K562 (cell line): ENCODE data around the gene ZNF689. TPM values are rescaled to one million over a fixed set of nuclear protein-coding genes. Genes with fewer than 3 reads are reported as not detected.

ENCODE experiments used
- ARID1B ChIP-seq: fragments of 450-650 bp; IDR thresholded peaks from 2 replicates; pipeline ENCODE4 v1.6.1; 2016; ENCODE audit warnings: antibody characterized with exemption, mild to moderate bottlenecking, inconsistent platforms
- CHD1 ChIP-seq: fragments of 200-600 bp; sonication (generic); IDR thresholded peaks from one replicate; pipeline ENCODE4 v1.6.1; 2012; ENCODE audit warnings: mild to moderate bottlenecking, moderate library complexity, low read length, inconsistent platforms
- DLX4 ChIP-seq: fragments of 250-450 bp; sonication (Bioruptor Pico); IDR thresholded peaks from 2 replicates; pipeline ENCODE4 v1.6.1; 2021; ENCODE audit warnings: mild to moderate bottlenecking
- EHMT2 ChIP-seq: fragments of 450-650 bp; IDR thresholded peaks from 2 replicates; pipeline ENCODE4 v1.6.1; 2018; ENCODE audit warnings: antibody characterized with exemption
- ERF ChIP-seq: fragments of 450-650 bp; formaldehyde crosslinking; IDR thresholded peaks from 2 replicates; pipeline ENCODE4 v1.4.0; 2020; ENCODE audit warnings: mild to moderate bottlenecking, mixed read lengths
- FOXM1 ChIP-seq, 2 experiments: fragments of 450-650 bp in 1 of 2; sonication (generic) in 1 of 2; formaldehyde crosslinking in 1 of 2; IDR thresholded peaks; 2 replicates each; pipeline versions ENCODE4 v1.6.1 to v1.9.0; 2017 to 2022; ENCODE audit warnings: low read depth in 2 of 2, mild to moderate bottlenecking in 2 of 2, missing genetic modification reagents in 1 of 2, moderate library complexity in 1 of 2
- PHF20 ChIP-seq: fragments of 450-650 bp; IDR thresholded peaks from 2 replicates; pipeline ENCODE4 v1.6.1; 2018; ENCODE audit not compliant: partially characterized antibody
- PHF8 ChIP-seq: fragments of 200-600 bp; sonication (generic); IDR thresholded peaks from 2 replicates; pipeline ENCODE4 v1.6.1; 2012; ENCODE audit warnings: mixed run types, mild to moderate bottlenecking, inconsistent platforms, low read length, moderate library complexity, borderline replicate concordance
- PURB ChIP-seq: sonication (generic); formaldehyde crosslinking; IDR thresholded peaks from 2 replicates; pipeline ENCODE4 v1.9.0; 2021; ENCODE audit warnings: low read depth, mild to moderate bottlenecking, missing genetic modification reagents
- RAD21 ChIP-seq, 2 experiments: fragments of 250-450 bp in 1 of 2; fragments of 450-650 bp in 1 of 2; sonication (Bioruptor Pico) in 1 of 2; formaldehyde crosslinking in 1 of 2; IDR thresholded peaks in 1 of 2; conservative IDR thresholded peaks in 1 of 2; 2 replicates each; pipeline versions ENCODE4 v1.4.0 to v1.8.0; 2020 to 2022; ENCODE audit warnings: mild to moderate bottlenecking in 2 of 2, moderate library complexity in 1 of 2
- RBM15 ChIP-seq: fragments of 200-400 bp; formaldehyde crosslinking; IDR thresholded peaks from 2 replicates; pipeline ENCODE4 v1.6.1; 2018; ENCODE audit warnings: mild to moderate bottlenecking, low read length, moderate library complexity; ENCODE audit not compliant: insufficient read depth
- RFX7 ChIP-seq: fragments of 250-450 bp; sonication (Bioruptor Pico); IDR thresholded peaks from 2 replicates; pipeline ENCODE4 v1.5.1; 2021; ENCODE audit warnings: mild to moderate bottlenecking
- TCF7L2 ChIP-seq: fragments of 150-350 bp; IDR thresholded peaks from 2 replicates; pipeline ENCODE4 v1.6.1; 2016; ENCODE audit warnings: low read depth, mild to moderate bottlenecking, low read length, moderate library complexity
- TFE3 ChIP-seq: fragments of 450-650 bp; formaldehyde crosslinking; IDR thresholded peaks from 2 replicates; pipeline ENCODE4 v1.4.0; 2020; ENCODE audit warnings: mild to moderate bottlenecking, mixed read lengths
- ZNF217 ChIP-seq: sonication (generic); formaldehyde crosslinking; IDR thresholded peaks from 2 replicates; pipeline ENCODE4 v1.8.0; 2022; ENCODE audit warnings: mild to moderate bottlenecking, missing genetic modification reagents
- ZNF24 ChIP-seq: fragments of 450-650 bp; IDR thresholded peaks from 2 replicates; pipeline ENCODE4 v1.6.1; 2016
- ZNF41 ChIP-seq: fragments of 250-450 bp; sonication (Bioruptor Pico); conservative IDR thresholded peaks from 2 replicates; pipeline ENCODE4 v1.4.0; 2020; ENCODE audit warnings: mild to moderate bottlenecking
- polyA plus RNA-seq, 8 experiments: library from polyadenylated mRNA; depleted of rRNA in 4 of 8; stranded (reverse) in 5 of 8; unstranded in 3 of 8; fragments of >200 nt; fragmentation: Nextera tagmentation in 2 of 8; fragmentation: Illumina TruSeq in 1 of 8; extraction: Ambion mirVana in 2 of 8; extraction: Trizol in 1 of 8; gene quantifications; 2 replicates each; pipeline versions ENCODE4 v1.2.1 to v1.2.3, GENCODE V29; 2011 to 2014; ENCODE audit warnings: inconsistent platforms in 1 of 8, missing spikeins in 1 of 8
- total RNA-seq, 7 experiments: library from RNA; depleted of rRNA in 6 of 7; stranded (reverse); fragments of >200 nt in 6 of 7; fragmentation: Illumina TruSeq in 2 of 7; extraction: Trizol in 2 of 7; gene quantifications; 2 replicates each; pipeline versions ENCODE4 v1.2.1 to v1.2.3, GENCODE V29; 2011 to 2021; ENCODE audit warnings: low replicate concordance in 1 of 7
- TF ChIP-seq, protein P1 (sequence below): sonication (generic); formaldehyde crosslinking; IDR thresholded peaks from 2 replicates; pipeline ENCODE4 v1.8.1; 2023; ENCODE audit warnings: mild to moderate bottlenecking, missing genetic modification reagents
- TF ChIP-seq, protein P2 (sequence below): fragments of 450-650 bp; IDR thresholded peaks from 2 replicates; pipeline ENCODE4 v1.6.1; 2016; ENCODE audit warnings: missing biosample characterization, missing genetic modification characterization
- TF ChIP-seq, protein P3 (sequence below), 2 experiments: fragments of 250-450 bp in 1 of 2; fragments of 450-650 bp in 1 of 2; sonication (Bioruptor Pico) in 1 of 2; IDR thresholded peaks; 2 replicates each; pipeline versions ENCODE4 v1.6.1 to v1.8.0; 2016 to 2021; ENCODE audit warnings: mild to moderate bottlenecking in 2 of 2, moderate library complexity in 2 of 2, missing compliant biosample characterization in 1 of 2, missing genetic modification characterization in 1 of 2

ZNF689 gene
- total and polyA plus RNA-seq, 9 of the 15 experiments (the other 6 are each of a cell fraction or from before 2014, with no cell fraction given), result 5.4 to 15.4 (median 10.8) TPM

- TF ChIP-seq ZNF217 (no peak), EHMT2 (no peak), PHF20 (peak; percentile 68), ZNF41 (CRISPR knock-in tag) (no peak; the same call in 1 of the 2 replicates), ZNF24 (0 out of 2 replicates have a peak, but pooled peaks have one; percentile 49), DLX4 (CRISPR knock-in tag) (no peak), ARID1B (no peak), TCF7L2 (no peak), ERF (no peak), TFE3 (CRISPR knock-in tag) (no peak), PURB (CRISPR knock-in tag) (no peak), PHF8 (peak; percentile 73; the same call in 1 of the 2 replicates), FOXM1 (IDR thresholded peaks at IDR 0.05; ENCODE audit: low read depth) (peak; percentile 95), FOXM1 (CRISPR knock-in tag; IDR thresholded peaks at IDR 0.05; ENCODE audit: low read depth) (peak; percentile 94; the same call in 1 of the 2 replicates), RBM15 (no peak), CHD1 (no peak), RFX7 (no peak), RAD21 (CRISPR knock-in tag; conservative IDR thresholded peaks at IDR 0.05 in 1 of 2, IDR thresholded peaks at IDR 0.05 in 1 of 2) (peak; percentile 13 to 31; a peak in 2 of 4 replicates)
- TF ChIP-seq, protein P1, sequence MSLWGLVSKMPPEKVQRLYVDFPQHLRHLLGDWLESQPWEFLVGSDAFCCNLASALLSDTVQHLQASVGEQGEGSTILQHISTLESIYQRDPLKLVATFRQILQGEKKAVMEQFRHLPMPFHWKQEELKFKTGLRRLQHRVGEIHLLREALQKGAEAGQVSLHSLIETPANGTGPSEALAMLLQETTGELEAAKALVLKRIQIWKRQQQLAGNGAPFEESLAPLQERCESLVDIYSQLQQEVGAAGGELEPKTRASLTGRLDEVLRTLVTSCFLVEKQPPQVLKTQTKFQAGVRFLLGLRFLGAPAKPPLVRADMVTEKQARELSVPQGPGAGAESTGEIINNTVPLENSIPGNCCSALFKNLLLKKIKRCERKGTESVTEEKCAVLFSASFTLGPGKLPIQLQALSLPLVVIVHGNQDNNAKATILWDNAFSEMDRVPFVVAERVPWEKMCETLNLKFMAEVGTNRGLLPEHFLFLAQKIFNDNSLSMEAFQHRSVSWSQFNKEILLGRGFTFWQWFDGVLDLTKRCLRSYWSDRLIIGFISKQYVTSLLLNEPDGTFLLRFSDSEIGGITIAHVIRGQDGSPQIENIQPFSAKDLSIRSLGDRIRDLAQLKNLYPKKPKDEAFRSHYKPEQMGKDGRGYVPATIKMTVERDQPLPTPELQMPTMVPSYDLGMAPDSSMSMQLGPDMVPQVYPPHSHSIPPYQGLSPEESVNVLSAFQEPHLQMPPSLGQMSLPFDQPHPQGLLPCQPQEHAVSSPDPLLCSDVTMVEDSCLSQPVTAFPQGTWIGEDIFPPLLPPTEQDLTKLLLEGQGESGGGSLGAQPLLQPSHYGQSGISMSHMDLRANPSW (CRISPR knock-in tag), result peak; percentile 38; the same call in 1 of the 2 replicates
- TF ChIP-seq, protein P2, sequence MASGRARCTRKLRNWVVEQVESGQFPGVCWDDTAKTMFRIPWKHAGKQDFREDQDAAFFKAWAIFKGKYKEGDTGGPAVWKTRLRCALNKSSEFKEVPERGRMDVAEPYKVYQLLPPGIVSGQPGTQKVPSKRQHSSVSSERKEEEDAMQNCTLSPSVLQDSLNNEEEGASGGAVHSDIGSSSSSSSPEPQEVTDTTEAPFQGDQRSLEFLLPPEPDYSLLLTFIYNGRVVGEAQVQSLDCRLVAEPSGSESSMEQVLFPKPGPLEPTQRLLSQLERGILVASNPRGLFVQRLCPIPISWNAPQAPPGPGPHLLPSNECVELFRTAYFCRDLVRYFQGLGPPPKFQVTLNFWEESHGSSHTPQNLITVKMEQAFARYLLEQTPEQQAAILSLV, result no peak; the same call in 1 of the 2 replicates
- TF ChIP-seq, protein P3, sequence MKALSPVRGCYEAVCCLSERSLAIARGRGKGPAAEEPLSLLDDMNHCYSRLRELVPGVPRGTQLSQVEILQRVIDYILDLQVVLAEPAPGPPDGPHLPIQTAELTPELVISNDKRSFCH (CRISPR knock-in tag; IDR thresholded peaks at IDR 0.05), result no peak
- TF ChIP-seq, protein P3 (tag; IDR thresholded peaks at IDR 0.05), result peak; percentile 74
Observed at GRCh38 chr16:30585400-30586191, 24.6 kb downstream of the ZNF689 start, which contains the start of gene ZNF785 (continued).
